Measurements from ENCODE around the gene ELMO1. TPM values are rescaled to one million over a fixed set of nuclear protein-coding genes. Genes with fewer than 3 reads are reported as not detected.

ELMO1 gene
- total and polyA plus RNA-seq, 2 experiments from 2014 or later: 6.5 to 24.9 TPM

- Histone ChIP-seq H3K27ac (ENCODE audit: low read depth) (no peak overlapping the region), H3K4me3 (no peak overlapping the region), H3K36me3 (ENCODE audit: insufficient read depth) (no peaks in the 10 kb centered on the region), H3K9me2 (ENCODE audit: insufficient read depth) (no peaks in the 10 kb centered on the region), H3K4me1 (ENCODE audit: insufficient read depth) (no peaks in the 10 kb centered on the region), H3K4me2 (no peak overlapping the region), H3F3A (replicated peaks; ENCODE audit: low read depth) (no peaks in the 10 kb centered on the region), H3K79me2 (replicated peaks; ENCODE audit: insufficient read depth) (no peaks in the 10 kb centered on the region), H3K27me3 (ENCODE audit: insufficient read depth) (no peaks in the 10 kb centered on the region), H4K20me1 (replicated peaks; ENCODE audit: insufficient read depth) (no peaks in the 10 kb centered on the region), H2AFZ (no peak overlapping the region)
- Mint-ChIP-seq H3K27ac (no peak overlapping the region), H3K4me1 (peaks cover 17% of the 10 kb centered on the region), H3K27me3 (ENCODE audit: insufficient read depth, low read depth, poor library complexity) (peaks cover 12% of the 10 kb centered on the region), H3K9me3 (peaks cover 39% of the 10 kb centered on the region), H3K36me3 (ENCODE audit: low read depth) (peaks cover 24% of the 10 kb centered on the region), H3K4me3 (no peak overlapping the region)
- TF ChIP-seq CTCF (conservative IDR thresholded peaks at IDR 0.05; ENCODE audit: low read depth in 2 of 2) (peak; percentile 12 to 27; a peak in 2 of 4 replicates), POLR2AphosphoS5 (IDR thresholded peaks at IDR 0.05; ENCODE audit: low read depth) (no peak)
- DNase-seq (ENCODE audit: low spot score) (no peak), ATAC-seq (no peak; the same call in 2 of the 3 replicates)
These were observed 510.7 kb downstream of the ELMO1 start for GRCh38 chr7:36937754-36938563.

GRCh38 chr7:36931892-36932291 lies 516.8 kb downstream of the ELMO1 start:
- H3K4me2 ChIP-seq: no peak overlapping the region
- H3F3A ChIP-seq (replicated peaks; ENCODE audit: low read depth): no peaks in the 10 kb centered on the region
- TF ChIP-seq ZNF331 (CRISPR knock-in tag; IDR thresholded peaks at IDR 0.05; ENCODE audit: low read depth) (no peak), NANOG (IDR thresholded peaks at IDR 0.05; ENCODE audit: borderline replicate concordance) (no peak), EZH2 (IDR thresholded peaks at IDR 0.05; ENCODE audit: low read depth, unreplicated experiment) (no peak), JUNB (IDR thresholded peaks at IDR 0.05; ENCODE audit: unreplicated experiment) (no peak), ZNF462 (CRISPR knock-in tag; IDR thresholded peaks at IDR 0.05) (no peak), CREB1 (CRISPR knock-in tag; IDR thresholded peaks at IDR 0.05; ENCODE audit: low read depth) (no peak), ETS1 (IDR thresholded peaks at IDR 0.05) (no peak)
- ATAC-seq (no peak), DNase-seq (ENCODE audit: low spot score) (no peak)
- H3K27me3 ChIP-seq (ENCODE audit: insufficient read depth): no peaks in the 10 kb centered on the region
- H2AFZ ChIP-seq: no peak overlapping the region
- no peak overlapping the region for H3K27ac ChIP-seq (ENCODE audit: low read depth)
- no peaks in the 10 kb centered on the region for H3K4me1 ChIP-seq (ENCODE audit: insufficient read depth)
- Mint-ChIP-seq H3K4me1 (peaks cover 17% of the 10 kb centered on the region), H3K9me3 (peaks cover 16% of the 10 kb centered on the region), H3K4me3 (no peak overlapping the region), H3K27ac (no peak overlapping the region), H3K36me3 (ENCODE audit: low read depth) (peaks cover 9% of the 10 kb centered on the region), H3K27me3 (ENCODE audit: insufficient read depth, low read depth, poor library complexity) (peaks cover 9% of the 10 kb centered on the region)
- no peaks in the 10 kb centered on the region for H4K20me1 ChIP-seq (replicated peaks; ENCODE audit: insufficient read depth)
- H3K36me3 ChIP-seq (ENCODE audit: insufficient read depth): no peaks in the 10 kb centered on the region
- no peak overlapping the region for H3K4me3 ChIP-seq
- no peaks in the 10 kb centered on the region for H3K79me2 ChIP-seq (replicated peaks; ENCODE audit: insufficient read depth)
- H3K9me2 ChIP-seq (ENCODE audit: insufficient read depth): no peaks in the 10 kb centered on the region

All from GM23338 (cell line).